Cardiac septum (tissue), 1 donor: ENCODE results near the gene DACH2. TPM values are rescaled to one million over a fixed set of nuclear protein-coding genes. Genes with fewer than 3 reads are reported as not detected.
"Not testable (repeated sequence)": the region's sequence is repeated elsewhere in the genome, so short reads cannot be mapped to it uniquely, and the experiment has no call there.

Source experiments
- DNase-seq: peaks from one replicate; pipeline ENCODE4 v3.0.0-alpha.2; 2020; ENCODE audit warnings: low spot score
- intact Hi-C: fragments of 100-400 bp; cut with DNase I; formaldehyde crosslinking; loops from one replicate; pipeline ENCODE4 v1.14.0; 2022
- long read RNA-seq: library from polyadenylated mRNA; unstranded; transcript quantifications from one replicate; pipeline ENCODE4 v2.0.0, GENCODE V29; 2021
- total RNA-seq: library from RNA; stranded (reverse); fragmentation: NEBNext Ultra II Directional; extraction: Animal tissue kit (Norgen Biotek cat#: 25700); gene quantifications from one replicate; pipeline ENCODE4 v1.2.1, GENCODE V29; 2021
- donor health status: DM: no; HTN: no; CAD: no.

The DACH2 gene
- total RNA-seq = not detected
- long read RNA-seq = 0 reads

DNA sequence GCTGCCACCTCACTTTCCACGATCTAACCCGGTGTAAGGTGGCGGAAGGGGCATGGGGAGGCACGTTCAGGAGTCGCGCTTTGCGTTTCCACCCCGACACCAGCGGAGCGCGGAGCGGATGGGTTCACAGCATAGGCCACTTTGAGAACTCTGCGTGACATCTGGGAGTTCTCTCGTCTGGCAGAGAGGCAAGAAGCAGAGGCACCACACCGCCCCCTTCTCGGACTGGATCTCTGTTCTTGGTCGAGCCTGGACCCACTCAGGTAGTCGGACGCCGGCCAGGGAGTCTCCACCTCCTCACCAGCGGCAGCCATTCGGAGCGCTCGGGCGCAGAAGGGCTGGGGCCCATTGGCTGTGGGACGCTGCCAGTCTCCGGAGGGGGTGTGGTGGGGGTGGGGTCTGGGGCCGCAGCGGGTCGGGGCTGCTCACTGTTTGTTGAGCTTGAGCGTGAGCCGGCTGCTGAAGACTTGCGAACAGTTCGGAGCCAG is at the start of gene DACH2:
DACH2 (plus strand) TSS at position 428 of the 488 bp plus-strand sequence.
- intact Hi-C loops = no loop called here

DNA sequence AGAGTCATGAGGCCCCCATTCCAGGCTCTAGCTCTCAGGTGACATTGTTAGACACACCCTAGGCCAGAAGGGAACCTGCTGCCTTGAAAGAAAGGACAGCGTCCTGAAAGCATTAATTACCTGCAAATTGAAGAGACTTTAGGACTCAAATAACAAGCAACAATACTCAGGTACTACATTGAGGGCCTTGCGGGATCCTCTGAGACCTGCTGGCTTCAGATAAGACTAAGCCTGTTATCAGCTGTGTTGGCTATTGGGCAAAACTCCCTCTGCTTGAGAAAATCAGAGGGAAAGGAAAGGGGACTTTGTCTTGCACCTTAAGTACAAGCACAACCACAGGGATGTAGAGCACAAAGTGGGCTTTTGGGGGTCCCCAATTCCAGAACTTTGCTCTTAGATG is 45.9 kb upstream of the DACH2 start:
- no peak for DNase-seq
- intact Hi-C loops = no loop called here

More for the DNA sequence above, at the start of gene DACH2:
- no peak for DNase-seq

- no peak for DNase-seq
- intact Hi-C loops = no loop called here
Observed at GRCh38 chrX:86103061-86103460, 45.2 kb upstream of the DACH2 start.

DNA sequence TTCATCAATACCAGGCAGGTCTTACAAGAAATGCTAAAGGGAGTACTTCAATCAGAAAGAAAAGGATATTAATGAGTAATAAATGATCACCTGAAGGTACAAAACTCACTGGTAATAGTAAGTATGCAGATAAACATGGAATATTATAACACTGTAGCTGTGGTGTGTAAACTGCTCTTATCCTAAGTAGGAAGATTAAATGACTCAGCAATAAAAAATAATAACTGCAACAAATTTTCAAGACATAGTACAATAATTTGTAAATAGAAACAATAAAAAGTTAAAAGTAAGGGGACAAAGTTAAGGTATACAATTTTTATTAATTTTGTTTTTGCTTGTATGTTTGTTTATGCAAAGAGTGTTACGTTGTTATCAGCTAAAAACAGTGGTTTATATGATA is 43.7 kb upstream of the DACH2 start:
- DNase-seq = no peak
- intact Hi-C loops = no loop called here

- no peak for DNase-seq
- intact Hi-C loops = no loop called here
Observed at GRCh38 chrX:86121916-86122315, 26.3 kb upstream of the DACH2 start.

- intact Hi-C loops = no loop called here
- DNase-seq = no peak
Observed at GRCh38 chrX:86133761-86134160, 14.5 kb upstream of the DACH2 start.

DNA sequence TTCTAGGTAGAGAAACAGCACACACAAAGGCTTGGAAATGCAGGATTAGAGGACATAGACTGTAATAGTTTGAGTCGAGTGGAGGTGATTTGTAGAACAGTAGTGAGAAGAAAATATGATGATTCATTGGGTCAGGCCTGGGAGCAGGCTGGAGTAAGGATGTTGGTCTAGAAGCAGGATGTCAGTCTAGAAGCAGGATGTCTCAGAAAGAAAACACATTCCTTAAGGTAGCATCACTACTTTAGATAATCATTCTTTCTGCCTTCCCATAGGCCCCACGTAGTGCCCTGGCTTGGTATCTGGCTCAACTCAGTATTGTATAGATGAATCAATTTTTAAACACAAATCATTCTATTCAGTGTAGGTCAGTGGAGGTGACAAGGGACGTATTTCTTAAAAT is 11.2 kb upstream of the DACH2 start:
- DNase-seq = no peak
- intact Hi-C loops = no loop called here

- DNase-seq = no peak
- intact Hi-C loops = no loop called here
Observed at GRCh38 chrX:86141786-86142185, 6.5 kb upstream of the DACH2 start.

- DNase-seq = no peak
- intact Hi-C loops = no loop called here
Observed at GRCh38 chrX:86146102-86146501, 2.1 kb upstream of the DACH2 start.

DNA sequence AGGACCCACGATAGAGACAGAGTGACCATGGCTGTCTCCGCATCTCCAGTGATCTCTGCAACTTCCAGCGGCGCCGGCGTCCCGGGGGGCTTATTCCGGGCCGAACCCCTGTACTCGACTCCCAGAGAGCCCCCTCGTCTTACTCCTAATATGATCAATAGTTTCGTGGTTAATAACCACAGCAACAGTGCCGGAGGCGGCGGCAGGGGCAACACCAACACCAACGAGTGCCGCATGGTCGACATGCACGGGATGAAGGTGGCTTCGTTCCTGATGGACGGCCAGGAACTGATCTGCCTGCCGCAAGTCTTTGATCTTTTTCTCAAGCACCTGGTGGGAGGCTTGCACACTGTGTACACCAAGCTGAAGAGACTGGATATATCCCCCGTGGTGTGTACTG is 343 bp downstream of the DACH2 start:
- DNase-seq = no peak
- intact Hi-C loops = no loop called here

DNA sequence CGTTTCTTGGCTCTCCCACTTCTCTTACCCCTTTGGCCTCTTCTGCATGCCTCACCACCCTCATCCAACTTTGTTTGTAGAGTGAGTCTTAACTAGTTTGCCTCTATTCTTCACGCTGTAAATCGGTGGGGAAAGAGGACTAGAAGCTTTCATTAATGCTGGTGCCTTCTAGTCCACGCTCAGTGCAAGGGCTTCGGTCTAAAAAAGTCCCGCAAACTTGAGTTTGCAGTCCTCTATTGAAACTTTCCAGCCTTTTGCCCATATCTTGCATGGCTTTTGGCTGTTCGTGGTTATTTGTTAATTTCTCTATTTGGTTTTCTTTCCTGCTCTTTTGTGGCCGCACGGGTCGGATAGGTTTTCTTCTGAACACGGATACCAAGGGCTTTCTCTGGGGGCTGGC is 868 bp downstream of the DACH2 start:
- no peak for DNase-seq
- intact Hi-C loops = no loop called here

DNA sequence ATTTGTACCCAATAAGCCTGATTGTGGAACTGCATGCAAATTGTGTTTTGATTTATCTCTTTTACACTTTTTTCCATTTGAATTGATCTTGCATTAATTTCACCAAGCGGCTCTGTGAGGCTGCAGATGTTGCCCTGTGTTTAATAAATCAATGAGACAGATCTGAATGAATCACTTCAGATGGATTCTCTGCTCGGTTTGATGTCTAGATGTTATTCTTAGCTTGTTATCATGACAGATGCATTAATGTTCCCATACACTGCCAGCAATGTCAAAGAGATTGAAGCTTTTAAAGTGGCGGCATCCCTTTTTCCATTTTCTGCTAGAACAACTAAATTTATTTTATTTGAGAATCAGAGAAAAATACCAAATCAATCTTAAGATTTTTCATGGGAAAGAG is 6.3 kb downstream of the DACH2 start:
- DNase-seq = no peak
- intact Hi-C loops = no loop called here

DNA sequence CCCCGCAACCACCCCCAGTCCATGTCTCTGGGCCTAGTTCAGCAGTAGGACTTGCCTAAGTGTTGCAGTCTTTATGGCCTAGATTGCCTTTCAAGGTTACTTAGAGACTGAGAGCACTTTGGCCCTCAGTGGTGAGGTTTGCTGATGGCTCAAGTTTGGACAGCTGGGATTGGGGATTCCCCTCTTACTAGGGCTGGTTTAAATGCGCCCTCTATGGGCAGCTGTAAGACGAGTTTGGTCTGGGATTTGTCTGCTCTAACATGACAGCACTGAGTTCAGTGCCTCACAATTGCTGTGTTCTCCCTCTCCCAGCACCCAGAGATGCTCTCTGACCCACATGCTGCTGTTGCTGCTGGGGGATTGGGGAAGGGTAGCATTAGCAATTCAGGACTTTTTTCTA is 23.1 kb downstream of the DACH2 start:
- intact Hi-C loops = no loop called here
- DNase-seq = no peak

- DNase-seq = no peak
Observed at GRCh38 chrX:86178906-86179305, 30.7 kb downstream of the DACH2 start.

DNA sequence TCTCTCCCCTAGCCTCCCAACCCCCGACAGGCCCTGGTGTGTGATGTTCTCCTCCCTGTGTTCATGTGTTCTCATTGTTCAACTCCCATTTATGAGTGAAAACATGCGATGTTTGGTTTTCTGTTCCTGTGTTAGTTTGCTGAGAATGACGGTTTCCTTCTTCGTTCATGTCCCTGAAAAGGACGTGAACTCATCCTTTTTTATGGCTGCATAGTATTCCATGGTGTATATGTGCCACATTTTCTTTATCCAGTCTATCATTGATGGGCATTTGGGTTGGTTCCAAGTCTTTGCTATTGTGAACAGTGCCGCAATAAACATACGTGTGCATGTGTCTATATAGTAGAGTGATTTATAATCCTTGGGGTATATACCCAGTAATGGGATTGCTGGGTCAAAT is 33.1 kb downstream of the DACH2 start:
- DNase-seq, intact Hi-C loops: not testable (repeated sequence)

More at GRCh38 chrX:86178906-86179305, 30.7 kb downstream of the DACH2 start:
- intact Hi-C loops = no loop called here

DNA sequence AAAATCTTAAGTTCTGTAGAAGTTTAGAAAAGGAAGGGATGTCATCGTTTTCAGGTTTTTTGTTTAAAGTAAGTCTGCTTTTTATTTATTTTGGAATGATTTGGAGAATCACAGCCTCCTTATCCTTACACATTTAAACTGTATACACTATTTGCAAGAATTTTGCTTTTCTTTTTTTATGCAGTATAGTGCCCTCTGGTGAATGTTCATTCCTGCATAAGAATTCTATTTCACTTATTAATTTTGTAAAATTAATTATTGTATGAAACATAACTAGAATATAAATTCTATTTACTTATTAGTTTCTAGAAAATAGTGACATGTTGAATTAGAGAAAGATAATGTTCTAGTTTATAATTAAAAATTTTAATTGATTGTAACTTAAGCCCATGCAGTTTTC is 44.6 kb downstream of the DACH2 start:
- intact Hi-C loops = no loop called here
- no peak for DNase-seq

DNA sequence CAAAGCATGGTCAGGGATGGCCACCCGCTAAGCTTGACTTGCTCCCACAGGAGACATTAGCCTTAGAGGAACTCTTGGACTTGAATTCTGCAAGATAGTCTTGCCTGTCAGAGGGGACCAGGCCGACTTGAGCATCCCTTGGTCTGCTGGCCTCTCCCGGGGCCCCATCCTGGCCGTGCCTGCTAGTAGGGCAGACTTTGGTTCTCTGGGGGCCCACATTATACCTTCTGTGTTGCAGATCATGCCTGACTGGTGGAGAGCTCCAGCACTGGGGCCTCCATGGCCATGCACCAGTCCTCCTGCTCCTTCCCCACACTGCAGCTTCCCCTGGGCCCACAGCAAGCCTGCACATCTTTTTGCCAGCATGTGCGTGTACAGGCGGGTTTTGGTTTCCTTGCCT is 46.5 kb downstream of the DACH2 start:
- DNase-seq = no peak
- intact Hi-C loops = no loop called here

- no peak for DNase-seq
- intact Hi-C loops = no loop called here
Observed at GRCh38 chrX:86195343-86195742, 47.1 kb downstream of the DACH2 start.

DNA sequence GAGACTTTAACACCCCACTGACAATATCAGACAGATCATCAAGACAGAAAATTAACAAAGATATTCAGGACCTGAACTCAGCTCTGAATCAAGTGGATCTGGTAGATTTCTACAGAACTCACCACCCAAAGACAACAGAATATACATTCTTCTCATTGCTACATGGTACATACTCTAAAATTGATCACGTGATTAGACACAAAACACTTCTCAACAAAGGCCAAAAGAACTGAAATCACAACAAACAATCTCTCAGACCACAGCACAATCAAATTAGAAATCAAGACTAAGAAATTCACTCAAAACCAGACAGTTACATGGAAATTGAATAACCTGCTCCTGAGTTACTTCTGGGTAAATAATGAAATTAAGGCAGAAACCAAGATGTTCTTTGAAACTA is 49.6 kb downstream of the DACH2 start:
- no peak for DNase-seq
- intact Hi-C loops = no loop called here

DNA sequence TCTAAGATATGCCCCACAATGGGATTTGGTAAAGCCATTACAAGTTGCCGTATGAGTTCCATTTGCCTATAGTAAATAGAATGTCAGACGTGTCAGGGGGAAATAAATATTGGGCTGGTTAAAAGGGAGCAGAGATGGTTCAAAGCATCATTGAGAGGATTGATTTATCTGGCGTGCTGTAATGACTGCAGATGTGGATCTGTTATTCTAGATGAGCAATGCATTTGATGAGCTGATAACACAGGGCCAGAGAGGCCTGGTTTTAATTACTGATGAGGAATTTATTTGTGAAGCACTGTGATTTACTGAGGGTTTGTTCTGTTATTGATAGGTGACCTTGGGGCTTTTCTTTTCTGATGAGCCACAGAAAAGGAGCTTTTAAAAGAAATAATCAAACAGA is 62.5 kb downstream of the DACH2 start:
- intact Hi-C loops = no loop called here
- no peak for DNase-seq

GRCh38 chrX:86215260-86215659 is 67.0 kb downstream of the DACH2 start:
- intact Hi-C loops = no loop called here
- DNase-seq = no peak

GRCh38 chrX:86237482-86237881 is 89.2 kb downstream of the DACH2 start:
- intact Hi-C loops = no loop called here
- DNase-seq = no peak
